ENCODE results near the gene EXTL1.

Gene EXTL1

DNA sequence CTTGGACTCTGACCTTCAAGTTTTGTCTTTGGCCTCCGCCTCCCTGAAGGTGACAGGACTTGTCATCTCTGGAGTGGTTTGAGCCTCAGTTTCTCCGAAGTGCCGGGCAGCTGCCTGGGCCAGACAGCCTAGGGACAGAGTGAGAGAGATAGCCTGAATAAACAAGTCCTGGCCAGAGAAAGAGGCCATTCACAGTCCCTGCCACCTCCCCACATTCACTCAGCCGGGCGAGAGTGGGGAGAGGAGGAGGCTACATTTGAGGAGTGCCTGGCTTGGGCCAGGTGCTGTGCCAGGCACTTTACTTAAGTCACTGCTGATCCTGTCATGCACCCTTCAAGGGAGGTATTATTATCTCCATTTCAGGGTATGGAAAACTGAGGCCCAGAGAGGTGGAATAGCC, 3.5 kb downstream of the EXTL1 start:
- DNase-seq = no peak

DNA sequence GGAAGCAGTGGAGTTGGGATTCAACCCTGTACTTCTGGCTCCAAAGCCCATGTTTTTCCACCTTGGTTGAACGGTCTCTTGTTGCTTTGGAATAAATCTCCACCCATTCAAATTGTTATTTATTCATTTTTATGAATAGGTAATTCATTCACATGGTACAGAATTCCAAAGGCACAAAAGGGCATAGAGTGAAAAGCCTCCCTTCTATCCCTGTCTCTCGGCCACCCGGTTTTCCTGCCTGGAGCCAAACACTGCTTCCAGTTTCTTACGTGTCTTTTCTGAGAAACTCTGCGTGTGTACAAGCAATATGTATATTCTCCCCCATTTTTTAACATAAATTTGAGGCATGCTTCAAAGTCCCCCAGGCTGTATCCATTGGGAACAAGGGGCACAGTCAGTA, 3.9 kb downstream of the EXTL1 start:
- no peak for DNase-seq

DNA sequence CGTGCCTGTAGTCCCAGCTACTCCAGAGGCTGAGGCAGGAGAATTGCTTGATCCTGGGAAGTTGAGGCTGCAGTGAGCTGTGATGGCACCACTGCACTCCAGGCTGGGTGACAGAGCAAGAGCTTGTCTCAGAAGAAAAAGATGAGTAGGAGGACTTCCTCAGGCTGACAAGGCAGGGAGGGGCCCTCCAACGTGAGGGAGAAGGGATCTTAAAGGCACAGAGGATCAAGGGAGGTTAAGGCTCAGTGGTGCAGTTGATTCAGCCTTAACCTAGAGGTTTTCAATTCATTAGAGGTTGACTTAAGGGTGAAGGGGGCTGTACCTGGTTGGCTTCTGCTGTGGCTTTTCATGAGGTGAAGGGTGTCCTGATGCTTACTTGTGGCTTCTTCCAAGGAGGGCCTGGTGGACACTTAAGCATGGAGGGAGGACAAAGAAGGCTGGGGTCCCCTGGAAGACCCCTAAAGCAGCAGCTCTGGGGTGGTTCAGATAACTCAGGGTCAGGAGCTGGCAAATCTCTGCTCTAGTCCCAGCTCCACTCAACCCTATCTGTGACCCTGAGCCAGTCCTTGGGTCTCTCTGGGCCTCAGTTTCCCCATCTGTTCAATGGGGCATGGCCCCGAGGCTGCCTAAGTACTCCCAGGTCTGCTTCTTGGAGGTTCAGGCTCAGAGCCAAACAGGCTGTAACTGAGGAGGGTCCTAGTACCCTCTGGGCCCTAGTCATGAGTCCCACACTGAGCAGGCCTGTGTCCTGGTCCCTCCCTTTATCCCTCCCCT, 6.3 kb downstream of the EXTL1 start:
- no peak for DNase-seq

DNA sequence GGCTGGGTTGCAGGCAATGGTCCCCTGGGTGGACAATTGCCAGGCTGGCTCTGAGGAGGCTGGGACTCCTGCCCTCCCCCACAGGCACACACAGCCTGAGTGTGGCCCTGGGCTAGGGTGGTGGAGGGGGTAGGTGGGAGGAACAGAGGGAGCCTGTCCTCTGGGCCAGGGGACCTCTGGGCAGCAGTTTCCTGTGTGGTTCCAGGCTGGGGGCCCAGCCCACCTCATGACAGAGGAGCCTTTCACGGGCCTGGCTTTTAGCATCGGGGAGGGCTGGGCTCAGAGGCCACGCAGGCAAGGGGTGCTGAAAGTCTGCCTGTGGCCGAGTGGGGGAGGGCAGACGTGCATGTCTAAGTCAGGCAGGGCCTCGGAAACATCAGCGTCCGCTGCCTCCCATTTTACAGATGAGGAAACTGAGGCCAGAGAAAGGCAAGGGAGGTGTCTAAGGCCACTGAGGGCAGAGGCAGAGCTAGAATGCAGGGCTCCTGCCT, 7.0 kb downstream of the EXTL1 start:
- DNase-seq = no peak

DNA sequence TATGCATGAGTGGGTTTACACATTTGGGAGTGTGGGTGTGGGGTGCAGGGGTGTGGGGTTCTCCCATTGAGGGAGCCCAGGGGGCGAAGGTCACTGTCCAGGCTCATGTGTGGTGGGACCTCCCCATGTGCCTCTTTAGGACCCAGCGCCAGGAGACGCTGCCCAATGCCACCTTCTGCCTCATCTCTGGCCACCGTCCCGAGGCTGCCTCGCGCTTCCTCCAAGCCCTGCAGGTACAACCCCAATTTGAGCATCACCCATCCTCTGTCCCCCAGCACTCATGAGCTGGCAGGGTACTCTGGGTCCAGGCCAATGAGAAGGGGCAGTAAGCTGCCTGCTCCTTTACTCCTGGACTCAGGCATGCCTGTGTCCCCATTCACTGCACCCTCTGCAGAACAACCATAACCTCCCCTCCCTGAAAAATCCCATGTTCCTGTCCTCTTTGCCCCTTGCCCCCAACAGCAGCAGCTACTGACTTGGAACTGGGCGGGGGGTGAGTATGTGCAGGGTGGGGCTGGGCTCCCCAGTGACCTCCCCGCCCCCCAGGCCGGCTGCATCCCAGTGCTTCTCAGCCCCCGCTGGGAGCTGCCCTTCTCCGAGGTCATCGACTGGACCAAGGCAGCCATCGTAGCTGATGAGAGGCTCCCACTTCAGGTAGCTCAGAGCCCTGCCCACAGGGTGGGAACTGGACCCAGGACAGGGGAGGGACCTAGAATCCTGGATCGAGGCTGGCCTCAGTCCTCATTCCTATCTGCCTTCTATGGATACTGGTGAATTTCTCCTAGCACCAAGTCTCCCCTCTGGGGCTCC, 7.7 kb downstream of the EXTL1 start:
- DNase-seq = no peak

DNA sequence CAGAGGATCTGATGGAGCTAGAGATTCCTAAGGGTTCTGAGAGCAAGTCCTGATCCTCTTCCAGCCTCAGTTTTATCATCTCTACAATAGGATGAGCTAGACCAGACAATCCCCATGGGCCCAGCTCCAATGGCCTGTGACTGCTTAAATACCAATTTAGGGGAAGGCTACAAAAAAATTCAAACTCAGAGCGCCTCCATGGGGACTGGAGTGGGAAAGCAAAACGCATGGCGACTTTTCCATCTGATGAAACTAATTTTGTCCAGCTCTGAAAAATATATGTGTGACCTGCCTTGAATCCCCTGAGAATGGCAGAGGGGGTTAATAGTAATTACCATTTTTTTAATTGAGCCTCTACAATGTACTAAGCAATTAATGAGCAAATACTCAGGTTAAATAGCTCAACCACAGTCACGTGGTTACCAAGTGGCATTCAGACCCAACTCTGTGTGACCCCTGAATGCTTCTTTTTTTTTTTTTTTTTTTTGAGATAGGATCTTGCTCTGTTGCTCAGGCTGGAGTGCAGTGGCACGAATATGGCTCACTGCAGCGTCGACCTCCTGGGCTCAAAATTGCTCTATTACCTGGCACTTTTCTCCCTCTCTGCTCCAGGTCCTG, 8.4 kb downstream of the EXTL1 start:
- no peak for DNase-seq

DNA sequence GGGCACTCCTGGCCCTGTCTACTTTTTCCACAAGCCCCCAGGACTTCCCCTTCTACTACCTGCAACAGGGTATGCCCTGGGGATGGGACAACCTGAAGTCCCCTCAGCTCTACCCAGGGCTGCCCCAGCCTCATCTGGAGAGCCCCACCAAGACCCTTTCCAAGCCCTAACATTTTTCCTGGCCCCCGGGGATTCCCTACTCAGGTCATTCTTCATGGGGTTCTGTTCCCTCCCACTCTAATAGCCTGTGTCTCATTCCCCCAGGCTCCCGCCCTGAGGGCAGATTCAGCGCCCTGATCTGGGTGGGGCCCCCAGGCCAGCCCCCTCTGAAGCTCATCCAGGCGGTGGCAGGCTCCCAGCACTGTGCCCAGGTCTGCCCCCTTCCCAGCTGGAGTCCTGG, 9.6 kb downstream of the EXTL1 start:
- DNase-seq = no peak

DNA sequence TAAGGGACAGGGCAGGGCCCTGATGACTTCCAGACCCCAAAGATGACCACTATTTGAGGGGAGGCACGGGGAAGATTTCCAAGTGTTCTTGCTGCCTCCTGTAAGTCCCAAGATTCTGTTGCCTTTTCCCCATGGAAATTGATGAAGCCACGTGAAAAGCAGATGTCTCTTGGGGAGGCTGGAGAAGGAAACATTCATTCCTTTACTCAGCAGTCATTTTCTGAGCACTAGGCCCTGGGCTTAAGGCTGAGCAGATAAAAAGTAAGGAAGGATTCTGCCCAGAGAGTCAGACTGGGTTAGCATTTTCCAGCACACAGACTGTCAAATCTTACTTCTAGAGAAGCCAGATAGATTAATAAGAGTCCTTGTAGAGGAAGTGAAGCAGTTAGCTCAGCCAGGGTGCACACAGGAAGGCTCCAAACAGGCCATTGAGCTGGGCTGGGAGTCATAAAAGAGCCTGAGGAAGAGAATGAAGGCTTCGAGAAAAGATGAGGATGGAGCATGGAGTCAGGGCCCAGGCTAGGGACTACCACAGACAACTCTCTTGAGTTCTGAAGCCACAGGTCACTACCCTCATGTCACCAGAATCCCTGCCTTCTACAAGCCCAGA, 10.1 kb downstream of the EXTL1 start:
- no peak for DNase-seq

DNA sequence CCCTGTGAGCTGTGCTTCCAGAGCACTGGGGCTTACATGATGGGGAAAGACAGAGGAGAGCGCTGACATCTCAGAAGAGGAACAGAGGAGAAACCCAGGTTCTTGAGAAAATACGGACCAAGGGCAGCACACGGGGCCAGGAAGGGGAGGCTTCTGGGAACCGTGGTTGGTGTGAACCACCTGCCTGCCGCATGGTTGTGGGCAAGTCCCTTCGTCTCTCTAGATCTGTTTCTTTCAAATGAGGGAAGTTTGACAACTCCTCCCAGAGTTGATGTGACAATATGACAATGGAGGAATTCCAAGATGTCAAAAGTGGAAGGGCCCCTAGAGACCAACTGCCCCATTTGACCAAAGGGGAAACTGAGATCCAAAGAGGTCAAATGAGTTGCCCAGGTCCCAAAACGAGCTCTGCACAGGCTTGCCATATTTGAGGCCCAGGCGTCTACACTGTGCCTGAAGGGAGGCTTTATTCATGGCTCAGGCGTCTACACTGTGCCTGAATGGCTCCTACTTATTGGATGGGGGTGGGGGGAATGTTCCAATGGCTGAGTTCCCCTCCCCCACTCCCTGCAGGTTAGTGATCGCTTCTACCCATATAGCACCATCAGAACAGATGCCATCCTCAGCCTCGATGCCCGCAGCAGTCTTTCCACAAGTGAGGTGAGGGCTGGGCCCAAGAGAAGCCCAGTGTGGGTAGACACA, 11.2 kb downstream of the EXTL1 start:
- no peak for DNase-seq

DNA sequence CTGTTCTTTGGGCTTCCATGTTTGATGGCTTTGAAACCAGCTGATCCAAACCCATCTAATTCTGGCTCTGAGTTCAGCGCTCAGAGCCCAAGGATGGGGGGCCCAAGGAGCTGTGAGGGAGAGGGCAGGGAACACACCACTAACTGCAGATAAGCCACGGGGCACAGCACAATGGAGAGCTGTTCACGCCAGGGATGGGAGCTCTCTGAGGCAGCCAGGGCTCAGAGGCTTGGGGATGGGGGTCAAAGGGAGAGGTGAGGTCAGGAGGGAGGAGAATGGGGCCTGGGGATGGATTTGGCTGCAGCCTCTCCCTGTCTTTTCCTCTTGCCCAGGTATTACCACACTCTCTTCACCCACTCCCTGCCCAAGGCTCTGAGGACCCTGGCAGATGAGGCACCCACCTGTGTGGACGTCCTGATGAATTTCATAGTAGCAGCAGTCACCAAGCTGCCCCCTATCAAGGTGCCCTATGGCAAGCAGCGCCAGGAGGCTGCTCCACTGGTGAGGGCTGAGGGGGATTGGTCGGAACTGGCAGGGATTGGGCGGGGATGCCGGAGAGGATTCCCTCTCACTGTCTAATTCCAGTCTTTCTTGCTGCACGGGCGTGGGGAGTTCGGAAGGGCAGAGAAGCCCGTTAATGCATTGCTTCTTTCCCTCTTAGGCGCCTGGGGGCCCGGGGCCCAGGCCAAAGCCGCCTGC, 13.1 kb downstream of the EXTL1 start:
- DNase-seq = no peak

DNA sequence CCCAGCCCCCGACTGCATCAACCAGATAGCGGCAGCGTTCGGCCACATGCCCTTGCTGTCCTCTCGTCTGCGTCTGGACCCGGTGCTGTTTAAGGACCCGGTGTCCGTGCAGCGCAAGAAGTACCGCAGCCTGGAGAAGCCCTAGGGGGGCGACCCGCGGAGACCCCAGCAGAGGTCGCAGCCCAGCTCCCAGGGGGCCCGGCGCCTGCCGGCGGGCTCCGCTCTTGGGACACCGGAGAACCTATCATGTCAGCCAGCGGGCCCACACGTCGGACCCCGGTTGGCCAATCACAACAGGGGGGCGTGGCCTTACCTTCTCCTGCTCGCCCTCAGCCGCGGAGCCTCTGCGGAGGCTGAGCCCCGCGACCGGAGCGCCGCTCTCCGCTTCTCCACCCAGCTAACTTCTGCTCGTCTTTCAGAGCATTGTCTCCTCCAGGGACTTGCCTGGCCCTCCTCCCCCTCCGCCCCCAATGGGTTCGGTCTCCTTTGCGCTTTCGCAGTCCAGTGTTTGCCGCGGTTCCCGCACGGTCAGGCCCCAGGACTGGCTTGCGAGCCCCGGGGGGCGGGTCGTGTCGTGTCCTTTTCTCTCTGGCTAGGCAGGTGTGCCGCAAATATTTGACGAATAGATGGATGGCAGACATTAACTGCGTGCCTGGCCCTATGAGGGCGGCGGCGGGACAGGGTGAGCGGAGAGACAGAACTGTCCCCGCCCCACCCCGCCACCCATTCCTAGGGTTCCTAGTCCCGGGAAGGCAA, 13.8 kb downstream of the EXTL1 start:
- peak; percentile 56 for DNase-seq

DNA sequence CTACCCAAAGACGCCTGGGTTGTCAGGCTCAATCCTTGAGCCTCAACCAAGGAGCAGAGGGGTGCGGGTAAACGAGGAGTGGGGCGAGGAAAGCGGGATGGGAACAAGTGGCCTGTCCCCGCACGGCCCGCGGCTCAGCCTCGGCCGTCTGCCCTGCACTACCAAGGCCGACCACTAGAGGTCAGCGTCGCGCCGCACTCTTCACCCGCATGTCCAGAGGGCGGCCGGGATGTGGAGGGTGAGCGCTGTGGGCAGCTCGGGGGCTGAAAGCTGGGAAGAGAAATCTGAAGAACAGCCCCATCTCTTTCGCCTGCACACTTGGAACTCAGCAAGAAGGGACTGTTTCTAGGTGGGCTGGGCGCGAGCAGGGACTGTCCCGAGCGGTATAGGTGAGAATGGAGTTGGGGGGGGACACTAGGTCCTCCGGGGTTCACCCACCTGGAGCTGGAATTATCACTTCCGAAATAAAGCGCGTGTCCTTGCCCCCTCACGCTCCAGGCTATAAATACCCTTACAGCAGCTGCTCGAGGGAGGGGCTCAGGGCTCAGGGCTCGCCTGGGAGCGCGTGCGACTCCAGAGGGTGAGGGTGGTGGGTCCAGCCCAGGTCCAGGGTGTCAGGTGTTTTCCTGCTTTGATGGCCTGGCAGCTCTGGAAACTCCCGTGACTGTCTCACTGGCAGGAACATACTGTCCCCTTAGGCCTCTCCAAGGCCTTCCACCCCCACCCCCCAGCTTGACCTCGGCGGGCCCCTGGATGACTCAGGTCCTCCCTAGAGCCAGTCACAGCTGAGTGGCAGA, 14.6 kb downstream of the EXTL1 start:
- no peak for DNase-seq

DNA sequence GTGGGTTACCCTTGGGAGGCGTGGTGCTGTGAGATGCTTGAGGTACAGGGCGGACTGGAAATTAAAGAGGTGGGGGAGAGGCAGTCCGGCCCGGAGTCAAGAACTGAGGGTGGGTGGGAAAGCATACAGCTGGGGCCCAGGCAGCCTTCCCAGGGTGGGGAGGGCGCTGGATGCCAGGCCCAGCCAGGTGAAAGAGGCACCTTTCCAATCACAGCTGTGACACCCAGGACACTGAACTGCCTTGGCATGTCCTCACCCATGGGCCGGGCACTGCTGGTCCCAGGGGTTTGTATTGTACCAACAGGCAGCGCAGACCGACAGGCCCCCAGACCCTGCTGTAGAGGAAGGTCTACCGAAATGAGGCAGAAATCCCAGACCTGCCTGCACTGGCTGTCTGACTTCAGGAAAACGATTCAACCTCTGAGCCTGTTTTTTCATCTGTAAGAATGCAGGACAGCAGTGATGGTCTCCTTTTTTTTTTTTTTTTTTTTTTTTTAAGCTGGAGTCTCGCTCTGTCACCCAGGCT, 15.2 kb downstream of the EXTL1 start:
- DNase-seq = no peak

DNA sequence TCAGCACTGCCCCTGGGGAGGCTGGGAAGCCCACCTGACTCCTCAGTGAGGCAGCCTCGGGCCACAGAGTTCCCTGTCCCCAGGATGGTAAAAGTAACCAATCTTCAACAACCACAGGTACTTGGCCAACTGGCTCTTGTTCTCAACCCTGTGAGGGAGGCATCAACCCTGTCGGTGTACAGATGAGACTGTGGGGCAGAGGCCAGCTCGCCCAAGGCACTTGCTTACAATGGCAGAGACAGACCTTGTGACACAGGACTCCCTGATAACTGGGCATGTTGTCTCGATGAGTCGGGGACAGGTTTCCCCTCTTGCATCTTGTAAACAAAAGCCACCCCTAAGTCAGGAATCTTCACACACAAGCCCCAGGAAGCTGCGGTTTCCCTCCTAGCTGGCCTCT, 16.3 kb downstream of the EXTL1 start:
- no peak for DNase-seq

DNA sequence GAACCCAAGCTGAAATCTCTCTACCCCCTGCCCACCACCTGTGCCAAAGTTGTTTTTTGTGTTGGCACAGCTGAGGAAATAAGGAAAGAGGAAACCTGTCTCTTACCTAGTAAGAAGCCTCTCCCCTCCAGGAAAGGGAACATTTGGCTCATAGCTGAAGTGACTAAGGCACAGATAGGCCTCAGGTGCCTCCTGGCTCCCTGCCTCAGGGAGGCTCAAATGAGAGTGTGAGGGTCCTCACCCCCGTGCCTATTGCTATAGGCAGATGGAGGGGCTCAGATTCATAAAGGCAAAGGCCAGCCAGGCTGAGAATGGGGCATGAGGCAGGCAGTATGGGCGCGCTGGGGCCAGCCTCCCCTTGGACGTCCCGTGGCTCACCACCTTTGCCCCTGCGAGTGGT, 16.9 kb downstream of the EXTL1 start:
- no peak for DNase-seq

DNA sequence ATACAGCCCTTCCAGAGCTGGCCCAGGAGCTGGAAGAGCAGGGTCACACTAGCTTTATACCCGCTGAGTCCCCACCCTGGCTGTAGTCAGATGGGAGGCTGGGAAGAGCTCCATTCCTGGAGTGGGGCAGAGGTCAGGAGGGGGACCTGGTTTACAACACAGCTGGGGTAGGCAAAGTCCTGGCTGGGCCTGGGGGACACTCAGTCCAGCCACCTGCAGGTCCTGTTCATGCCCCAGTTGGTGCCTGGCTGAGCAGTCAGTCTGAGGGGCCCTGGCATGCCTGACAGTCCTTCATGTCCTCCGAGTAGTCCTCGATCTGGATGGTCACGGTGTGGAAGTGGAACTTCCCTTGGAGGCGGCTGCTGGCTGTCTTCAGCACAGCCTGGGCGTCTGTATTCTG, 17.3 kb downstream of the EXTL1 start:
- DNase-seq = no peak

DNA sequence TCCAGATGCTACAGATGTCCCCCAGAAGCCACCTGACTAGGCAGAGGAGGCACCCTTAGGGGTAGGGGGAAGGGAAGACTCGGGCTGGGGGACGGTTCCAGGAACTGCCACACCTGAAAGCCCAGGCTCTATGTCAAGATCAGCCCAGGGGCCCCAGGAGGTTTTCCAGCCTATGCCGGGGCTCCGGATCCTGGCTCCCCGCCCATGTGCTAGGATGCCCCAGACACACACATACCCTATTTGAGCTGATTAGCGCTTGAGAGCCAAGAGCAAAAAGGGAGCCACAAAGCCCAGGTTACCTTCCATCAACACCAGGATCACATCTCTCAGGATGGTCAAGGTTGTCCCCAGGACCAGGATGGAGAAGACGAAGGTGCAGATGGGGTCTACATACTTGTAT, 19.8 kb downstream of the EXTL1 start:
- DNase-seq = no peak

DNA sequence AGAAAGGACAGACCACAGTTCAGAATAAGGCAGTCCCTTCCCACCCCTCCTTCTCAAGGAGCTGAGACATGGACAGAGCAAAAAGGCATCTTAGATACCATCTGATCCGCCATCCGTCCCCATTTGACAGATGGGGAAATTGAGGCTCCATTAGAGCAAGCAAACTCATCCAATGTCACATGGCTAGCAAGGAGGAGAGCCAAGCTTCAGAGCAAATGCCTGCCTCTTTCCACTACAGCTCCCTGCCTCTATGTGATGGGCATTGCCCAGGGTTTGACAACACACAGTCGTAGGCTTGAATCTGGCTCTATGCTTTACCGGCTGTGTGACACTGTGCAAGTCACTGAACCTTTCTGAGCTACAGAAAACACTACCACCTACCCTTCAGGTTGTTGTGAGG, 20.4 kb downstream of the EXTL1 start:
- no peak for DNase-seq

DNA sequence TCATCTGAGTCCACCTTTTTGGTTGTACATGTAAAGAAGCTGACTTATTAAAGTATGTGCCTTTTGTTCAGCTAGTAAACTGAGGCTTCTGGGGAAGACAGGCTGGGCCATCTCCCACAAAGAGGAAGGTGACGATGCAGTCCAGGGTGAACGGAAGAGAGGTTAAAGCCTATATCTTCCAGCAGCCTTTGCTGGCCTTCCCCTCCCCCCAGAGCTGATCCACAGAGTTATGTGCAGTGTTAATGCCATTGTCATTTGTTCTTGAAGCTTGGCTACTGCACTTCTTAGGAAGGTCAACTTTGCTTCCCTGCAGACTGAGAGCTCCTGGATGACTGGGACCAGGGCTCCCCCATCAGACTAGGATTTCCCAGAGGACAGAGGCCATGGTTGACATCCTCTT, 22.2 kb downstream of the EXTL1 start:
- DNase-seq = no peak

DNA sequence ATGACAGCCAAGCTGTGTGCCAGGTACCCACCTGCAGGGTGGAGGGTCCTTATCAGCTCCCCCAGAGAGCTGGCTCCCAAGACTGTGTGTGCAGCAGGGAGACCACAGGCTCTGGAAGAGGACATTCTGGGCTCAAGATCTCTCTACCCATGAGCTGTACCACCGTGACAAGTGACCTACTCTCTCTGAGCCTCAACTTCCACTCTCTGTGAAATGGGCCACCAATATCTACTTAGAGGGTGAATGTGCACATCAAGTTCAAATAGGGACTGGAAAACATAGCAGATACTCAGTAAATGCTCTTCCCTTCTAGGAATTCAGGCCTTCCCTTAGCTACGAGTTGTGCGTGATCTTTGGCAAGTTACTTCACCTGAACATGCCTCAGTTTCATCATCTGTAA, 22.8 kb downstream of the EXTL1 start:
- DNase-seq = no peak
